ENCODE data around the gene MYO3B.

The MYO3B gene

GRCh38 chr2:170502361-170503130 lies 324.6 kb downstream of the MYO3B start:
- Histone ChIP-seq H3K79me2 (ENCODE audit: insufficient read depth, low read length) (no peaks in the 10 kb centered on the region), H3K27me3 (ENCODE audit: insufficient read depth, low read length, poor library complexity) (peaks cover 48% of the 10 kb centered on the region), H4K20me1 (ENCODE audit: insufficient read depth, low read length) (peaks cover 5% of the 10 kb centered on the region; the same call in 1 of the 2 replicates), H3K4me3 (ENCODE audit: low read depth in 1 of 2, low read length in 2 of 2) (no peak overlapping the region), H3K9ac (ENCODE audit: low read depth, low read length) (no peak overlapping the region), H3K27ac (ENCODE audit: low read length) (no peak overlapping the region), H3K9me3 (ENCODE audit: insufficient read depth, low read length, severe bottlenecking) (no peaks in the 10 kb centered on the region), H2AFZ (ENCODE audit: low read depth, low read length) (no peak overlapping the region), H3K36me3 (ENCODE audit: insufficient read depth, low read length) (no peaks in the 10 kb centered on the region), H3K4me1 (ENCODE audit: insufficient read depth, low read length) (0 out of 2 replicates have a peak, but pooled peaks cover 4% of the 10 kb centered on the region), H3K4me2 (ENCODE audit: insufficient read depth, low read length) (no peak overlapping the region)
- TF ChIP-seq EZH2 (IDR thresholded peaks at IDR 0.05; ENCODE audit: borderline replicate concordance, low read depth, low read length, severe bottlenecking) = no peak
- TF ChIP-seq CTCF (IDR thresholded peaks at IDR 0.05; ENCODE audit: borderline replicate concordance, extremely low read depth, low read length, poor library complexity, severe bottlenecking) = no peak
- ATAC-seq (ENCODE audit: insufficient read depth, low read depth) (no peak), DNase-seq (no peak)

GRCh38 chr2:170503563-170503962 lies 325.6 kb downstream of the MYO3B start:
- Histone ChIP-seq H3K79me2 (ENCODE audit: insufficient read depth, low read length) (no peaks in the 10 kb centered on the region), H3K4me1 (ENCODE audit: insufficient read depth, low read length) (peaks cover 8% of the 10 kb centered on the region; the same call in 1 of the 2 replicates)

GRCh38 chr2:170503971-170504809 lies 326.2 kb downstream of the MYO3B start:
- Histone ChIP-seq H3K9me3 (ENCODE audit: insufficient read depth, low read length, severe bottlenecking) (no peaks in the 10 kb centered on the region), H4K20me1 (ENCODE audit: insufficient read depth, low read length) (peaks cover 5% of the 10 kb centered on the region; the same call in 1 of the 2 replicates), H3K4me2 (ENCODE audit: insufficient read depth, low read length) (no peak overlapping the region), H3K79me2 (ENCODE audit: insufficient read depth, low read length) (no peaks in the 10 kb centered on the region), H3K36me3 (ENCODE audit: insufficient read depth, low read length) (no peaks in the 10 kb centered on the region), H3K27me3 (ENCODE audit: insufficient read depth, low read length, poor library complexity) (peaks cover 38% of the 10 kb centered on the region), H3K27ac (ENCODE audit: low read length) (no peak overlapping the region), H3K4me1 (ENCODE audit: insufficient read depth, low read length) (peaks cover 8% of the 10 kb centered on the region; the same call in 1 of the 2 replicates), H2AFZ (ENCODE audit: low read depth, low read length) (no peak overlapping the region), H3K9ac (ENCODE audit: low read depth, low read length) (no peak overlapping the region), H3K4me3 (ENCODE audit: low read depth in 1 of 2, low read length in 2 of 2) (no peak overlapping the region)
- ATAC-seq (ENCODE audit: insufficient read depth, low read depth) = no peak
- TF ChIP-seq EZH2 (IDR thresholded peaks at IDR 0.05; ENCODE audit: borderline replicate concordance, low read depth, low read length, severe bottlenecking) (no peak), CTCF (IDR thresholded peaks at IDR 0.05; ENCODE audit: borderline replicate concordance, extremely low read depth, low read length, poor library complexity, severe bottlenecking) (no peak)
- DNase-seq = no peak

More at GRCh38 chr2:170503563-170503962, 325.6 kb downstream of the MYO3B start:
- DNase-seq (no peak), ATAC-seq (ENCODE audit: insufficient read depth, low read depth) (no peak)
- peaks cover 44% of the 10 kb centered on the region for H3K27me3 ChIP-seq (ENCODE audit: insufficient read depth, low read length, poor library complexity)
- H3K9me3 ChIP-seq (ENCODE audit: insufficient read depth, low read length, severe bottlenecking) = no peaks in the 10 kb centered on the region
- no peak overlapping the region for H3K4me3 ChIP-seq (ENCODE audit: low read depth in 1 of 2, low read length in 2 of 2)
- no peak overlapping the region for H3K9ac ChIP-seq (ENCODE audit: low read depth, low read length)
- peaks cover 5% of the 10 kb centered on the region; the same call in 1 of the 2 replicates for H4K20me1 ChIP-seq (ENCODE audit: insufficient read depth, low read length)
- H3K27ac ChIP-seq (ENCODE audit: low read length) = no peak overlapping the region
- H3K4me2 ChIP-seq (ENCODE audit: insufficient read depth, low read length) = no peak overlapping the region
- H2AFZ ChIP-seq (ENCODE audit: low read depth, low read length) = no peak overlapping the region
- no peak for TF ChIP-seq EZH2 (IDR thresholded peaks at IDR 0.05; ENCODE audit: borderline replicate concordance, low read depth, low read length, severe bottlenecking)
- TF ChIP-seq CTCF (IDR thresholded peaks at IDR 0.05; ENCODE audit: borderline replicate concordance, extremely low read depth, low read length, poor library complexity, severe bottlenecking) = no peak
- H3K36me3 ChIP-seq (ENCODE audit: insufficient read depth, low read length) = no peaks in the 10 kb centered on the region

All from DND-41 (cell line).